Measurements from ENCODE around the gene HSD17B2. TPM values are rescaled to one million over a fixed set of nuclear protein-coding genes. Genes with fewer than 3 reads are reported as not detected.

Gene HSD17B2
- total and polyA plus RNA-seq, 8 donors = 8.0 to 66.9 (median 20.8) TPM

DNA sequence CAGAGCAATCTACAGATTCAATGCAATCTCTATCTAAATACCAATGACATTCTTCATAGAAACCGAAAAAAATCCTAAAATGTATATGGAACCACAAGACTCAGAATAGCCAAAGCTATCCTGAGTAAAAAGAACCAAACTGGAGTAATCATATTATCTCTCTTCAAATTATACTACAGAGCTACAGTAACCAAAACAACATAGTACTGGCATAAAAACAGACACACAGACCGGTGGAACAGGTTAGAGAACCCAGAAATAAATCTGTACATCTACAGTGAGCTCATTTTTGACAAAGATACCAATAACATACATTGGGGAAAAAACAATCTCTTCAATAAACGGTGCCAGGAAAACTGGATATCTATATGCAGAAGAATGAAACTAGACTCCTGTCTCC is 89.6 kb downstream of the HSD17B2 start:
- H3K4me1 ChIP-seq = no peaks in the 10 kb centered on the region
- H3K36me3 ChIP-seq = no peaks in the 10 kb centered on the region
- H3K27me3 ChIP-seq = no peaks in the 10 kb centered on the region
- ATAC-seq (no peak), DNase-seq (no peak), FAIRE-seq (no peak)
- no peak overlapping the region for H3K27ac ChIP-seq
- 77 to 82% methylated on average over 3 of the region's 3 CpGs for WGBS, 2 donors
- no peak overlapping the region for H3K4me3 ChIP-seq
- TF ChIP-seq, protein P1, sequence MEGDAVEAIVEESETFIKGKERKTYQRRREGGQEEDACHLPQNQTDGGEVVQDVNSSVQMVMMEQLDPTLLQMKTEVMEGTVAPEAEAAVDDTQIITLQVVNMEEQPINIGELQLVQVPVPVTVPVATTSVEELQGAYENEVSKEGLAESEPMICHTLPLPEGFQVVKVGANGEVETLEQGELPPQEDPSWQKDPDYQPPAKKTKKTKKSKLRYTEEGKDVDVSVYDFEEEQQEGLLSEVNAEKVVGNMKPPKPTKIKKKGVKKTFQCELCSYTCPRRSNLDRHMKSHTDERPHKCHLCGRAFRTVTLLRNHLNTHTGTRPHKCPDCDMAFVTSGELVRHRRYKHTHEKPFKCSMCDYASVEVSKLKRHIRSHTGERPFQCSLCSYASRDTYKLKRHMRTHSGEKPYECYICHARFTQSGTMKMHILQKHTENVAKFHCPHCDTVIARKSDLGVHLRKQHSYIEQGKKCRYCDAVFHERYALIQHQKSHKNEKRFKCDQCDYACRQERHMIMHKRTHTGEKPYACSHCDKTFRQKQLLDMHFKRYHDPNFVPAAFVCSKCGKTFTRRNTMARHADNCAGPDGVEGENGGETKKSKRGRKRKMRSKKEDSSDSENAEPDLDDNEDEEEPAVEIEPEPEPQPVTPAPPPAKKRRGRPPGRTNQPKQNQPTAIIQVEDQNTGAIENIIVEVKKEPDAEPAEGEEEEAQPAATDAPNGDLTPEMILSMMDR (IDR thresholded peaks at IDR 0.05) = no peak
- intact Hi-C loops (cut with DNase I) = no loop called here
- H3K9me3 ChIP-seq = no peaks in the 10 kb centered on the region

DNA sequence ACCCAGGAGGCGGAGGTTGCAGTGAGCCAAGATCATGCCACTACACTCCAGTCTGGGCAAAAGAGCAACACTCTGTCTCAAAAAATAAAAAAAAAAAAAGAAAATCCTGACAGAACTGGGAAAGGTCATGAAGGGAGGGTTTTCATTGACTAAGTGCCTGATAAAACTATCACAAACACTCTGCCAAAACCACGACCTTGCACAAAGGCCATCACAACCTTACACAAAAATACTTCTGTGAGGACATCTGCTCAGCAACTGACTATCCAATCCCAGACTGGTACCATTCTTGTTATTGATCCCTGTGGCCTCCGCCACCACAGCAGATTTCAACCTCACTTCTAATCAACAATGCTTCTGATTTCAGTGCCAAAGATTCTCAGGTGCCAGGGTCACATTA is 94.8 kb downstream of the HSD17B2 start:
- H3K36me3 ChIP-seq = no peaks in the 10 kb centered on the region
- no peaks in the 10 kb centered on the region for H3K9me3 ChIP-seq
- no peak for DNase-seq
- H3K27me3 ChIP-seq = no peaks in the 10 kb centered on the region
- H3K4me1 ChIP-seq = no peaks in the 10 kb centered on the region
- no peak for FAIRE-seq
- 67% methylated on average over 3 of the region's 3 CpGs for WGBS, 2 donors
- TF ChIP-seq, protein P1 (IDR thresholded peaks at IDR 0.05) = no peak
- H3K4me3 ChIP-seq = no peak overlapping the region
- intact Hi-C loops (cut with DNase I) = no loop called here
- no peak for ATAC-seq
- H3K27ac ChIP-seq = no peak overlapping the region

DNA sequence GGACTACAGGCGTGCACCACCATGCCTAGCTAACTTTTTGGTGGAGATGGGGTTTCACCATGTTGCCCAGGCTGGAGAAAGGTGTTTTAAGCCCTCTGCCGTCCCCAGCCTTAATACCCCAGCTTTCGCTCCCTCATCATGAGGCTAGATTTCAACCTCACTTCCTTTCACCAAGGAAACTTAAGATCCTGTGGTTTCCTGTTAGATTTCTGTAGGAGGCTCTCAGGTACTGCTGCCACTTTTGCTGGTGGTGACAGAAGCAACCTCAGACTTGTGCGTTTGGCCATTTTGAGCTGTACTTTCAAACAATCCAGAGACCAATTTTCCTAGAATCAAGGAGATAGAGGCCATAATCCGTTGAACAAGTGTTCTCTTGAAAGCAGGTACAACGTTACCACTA is 98.7 kb downstream of the HSD17B2 start:
- Histone ChIP-seq H3K27me3 (no peaks in the 10 kb centered on the region), H3K4me1 (no peaks in the 10 kb centered on the region), H3K27ac (no peak overlapping the region), H3K36me3 (no peaks in the 10 kb centered on the region), H3K9me3 (no peaks in the 10 kb centered on the region), H3K4me3 (no peak overlapping the region)
- FAIRE-seq (no peak), DNase-seq (no peak), ATAC-seq (no peak)
- intact Hi-C loops (cut with DNase I) = no loop called here
- TF ChIP-seq, protein P1 (IDR thresholded peaks at IDR 0.05) = no peak
- 79 to 93% methylated on average over 6 of the region's 6 CpGs for WGBS, 2 donors

DNA sequence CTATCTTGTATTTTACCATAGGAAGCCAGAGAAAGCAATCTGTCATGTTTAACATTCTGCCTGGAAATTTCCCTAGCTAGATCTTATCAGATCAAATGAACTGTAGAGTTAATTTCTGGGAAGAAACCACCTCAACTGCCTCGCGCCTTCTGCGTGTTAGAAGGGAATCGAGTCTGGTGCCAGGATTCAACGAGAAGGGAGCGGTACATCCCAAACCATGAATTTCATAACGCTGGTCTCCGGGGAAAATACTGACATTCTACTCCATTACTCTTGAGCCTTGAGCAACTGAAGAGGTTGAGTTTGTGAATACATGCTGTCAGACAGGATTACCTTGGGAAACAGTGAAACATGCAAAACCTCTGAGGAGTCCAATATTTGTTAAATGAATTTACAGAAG is 99.8 kb downstream of the HSD17B2 start:
- 91 to 92% methylated on average over 8 of the region's 8 CpGs for WGBS, 2 donors
- Histone ChIP-seq H3K36me3 (no peaks in the 10 kb centered on the region), H3K27me3 (no peaks in the 10 kb centered on the region), H3K9me3 (no peaks in the 10 kb centered on the region), H3K4me3 (no peak overlapping the region), H3K4me1 (no peaks in the 10 kb centered on the region), H3K27ac (no peak overlapping the region)
- intact Hi-C loops (cut with DNase I) = no loop called here
- ATAC-seq (no peak), FAIRE-seq (no peak), DNase-seq (no peak)
- TF ChIP-seq, protein P1 (IDR thresholded peaks at IDR 0.05) = no peak

DNA sequence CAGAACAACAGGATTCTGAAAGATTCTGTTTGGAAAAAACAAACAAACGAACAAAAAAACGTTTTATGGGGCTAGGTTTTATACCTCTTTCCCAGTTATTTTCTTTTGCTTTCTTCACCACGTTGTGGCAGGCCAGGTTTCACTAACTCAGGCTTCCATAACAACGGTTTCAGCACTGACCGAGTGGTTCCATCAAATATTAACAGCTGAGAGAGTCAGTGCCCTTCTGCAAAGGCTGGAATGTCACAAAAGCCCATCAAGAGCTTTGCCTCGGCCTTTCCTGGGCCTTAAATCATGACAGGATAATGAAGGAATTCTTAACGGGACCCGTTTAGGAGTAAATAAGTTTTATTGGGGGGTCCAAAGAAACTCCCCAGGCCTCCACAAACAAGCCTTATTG is 100.8 kb downstream of the HSD17B2 start:
- TF ChIP-seq, protein P1 (IDR thresholded peaks at IDR 0.05) = no peak
- Histone ChIP-seq H3K27ac (no peak overlapping the region), H3K4me1 (no peaks in the 10 kb centered on the region), H3K27me3 (no peaks in the 10 kb centered on the region), H3K9me3 (no peaks in the 10 kb centered on the region), H3K36me3 (no peaks in the 10 kb centered on the region), H3K4me3 (no peak overlapping the region)
- FAIRE-seq = no peak
- no peak for DNase-seq
- intact Hi-C loops (cut with DNase I) = no loop called here
- WGBS, 2 donors = 40 to 50% methylated on average over 8 of the region's 8 CpGs
- ATAC-seq = peak in 3 of 4 donors; percentile 46 to 67 (median 63)
